LNCAP (cell line): ENCODE measurements around the gene CBX7.

Experiments used
- CTCF ChIP-seq: fragments of 450-650 bp; IDR thresholded peaks from 2 replicates; pipeline ENCODE4 v1.5.1; 2017; ENCODE audit warnings: mild to moderate bottlenecking

Gene CBX7

GRCh38 chr22:39177456-39177775, 24.9 kb upstream of the CBX7 start:
- TF ChIP-seq CTCF, result no peak

GRCh38 chr22:39176714-39177455, 24.4 kb upstream of the CBX7 start:
- no peak for TF ChIP-seq CTCF

- TF ChIP-seq CTCF, result no peak
Measured at GRCh38 chr22:39176143-39176713, 23.7 kb upstream of the CBX7 start.

- TF ChIP-seq CTCF, result no peak
Measured at GRCh38 chr22:39175353-39176142, 23.1 kb upstream of the CBX7 start.

- TF ChIP-seq CTCF, result no peak
Measured at GRCh38 chr22:39174498-39175352, 22.2 kb upstream of the CBX7 start.

GRCh38 chr22:39173787-39174497, 21.5 kb upstream of the CBX7 start:
- no peak for TF ChIP-seq CTCF
